H9 (cell line): ENCODE measurements around the gene TOB2. TPM values are rescaled to one million over a fixed set of nuclear protein-coding genes. Genes with fewer than 3 reads are reported as not detected.

Source experiments
- DNase-seq: peaks from one replicate; pipeline ENCODE4 v3.0.0-alpha.2; 2017
- H2AFZ ChIP-seq: one replicate; pipeline ENCODE4 v1.6.1; 2013; ENCODE audit warnings: mild to moderate bottlenecking, low read length, control low read depth, moderate library complexity
- H2AK5ac ChIP-seq: 2 replicates; pipeline ENCODE4 v1.6.1; 2013; ENCODE audit warnings: low read length, control low read depth, mixed read lengths; ENCODE audit not compliant: insufficient read length
- H2BK120ac ChIP-seq: one replicate; pipeline ENCODE4 v1.6.1; 2013; ENCODE audit warnings: low read depth, mild to moderate bottlenecking, low read length, control low read depth, inconsistent platforms; ENCODE audit not compliant: poor library complexity, severe bottlenecking
- H2BK12ac ChIP-seq: 2 replicates; pipeline ENCODE4 v1.6.1; 2013; ENCODE audit warnings: low read length, control low read depth, mixed read lengths, low read depth; ENCODE audit not compliant: insufficient read length
- H2BK15ac ChIP-seq: 2 replicates; pipeline ENCODE4 v1.6.1; 2013; ENCODE audit warnings: low read depth, low read length, control low read depth
- H2BK20ac ChIP-seq: one replicate; pipeline ENCODE4 v1.6.1; 2013; ENCODE audit warnings: low read depth, mild to moderate bottlenecking, low read length, control low read depth, inconsistent platforms; ENCODE audit not compliant: poor library complexity, severe bottlenecking
- H2BK5ac ChIP-seq: 2 replicates; pipeline ENCODE4 v1.6.1; 2013; ENCODE audit warnings: low read length, control low read depth, mixed read lengths; ENCODE audit not compliant: insufficient read length
- H3K14ac ChIP-seq: 2 replicates; pipeline ENCODE4 v1.6.1; 2013; ENCODE audit warnings: low read length, control low read depth; ENCODE audit not compliant: insufficient read depth
- H3K18ac ChIP-seq: 2 replicates; pipeline ENCODE4 v1.6.1; 2013; ENCODE audit warnings: low read depth, mild to moderate bottlenecking, mixed read lengths, low read length, control low read depth; ENCODE audit not compliant: insufficient read length
- H3K23ac ChIP-seq: 2 replicates; pipeline ENCODE4 v1.6.1; 2013; ENCODE audit warnings: low read length, control low read depth, mixed read lengths, low read depth; ENCODE audit not compliant: insufficient read length
- H3K23me2 ChIP-seq: 2 replicates; pipeline ENCODE4 v1.6.1; 2013; ENCODE audit warnings: low read depth, mild to moderate bottlenecking, mixed read lengths, low read length, control low read depth; ENCODE audit not compliant: insufficient read length, poor library complexity, severe bottlenecking
- H3K27ac ChIP-seq: 2 replicates; pipeline ENCODE4 v1.5.1; 2013; ENCODE audit warnings: low read length, control low read depth, mixed read lengths, low read depth; ENCODE audit not compliant: insufficient read length
- H3K27me3 ChIP-seq: 2 replicates; pipeline ENCODE4 v1.6.1; 2013; ENCODE audit warnings: low read length, control low read depth, inconsistent platforms; ENCODE audit not compliant: insufficient read depth
- H3K4ac ChIP-seq: 2 replicates; pipeline ENCODE4 v1.6.1; 2013; ENCODE audit warnings: low read depth, mild to moderate bottlenecking, control low read depth, inconsistent platforms, low read length, moderate library complexity
- H3K4me1 ChIP-seq: 2 replicates; pipeline ENCODE4 v1.6.1; 2013; ENCODE audit warnings: low read length, control low read depth, inconsistent platforms; ENCODE audit not compliant: insufficient read depth
- H3K4me2 ChIP-seq: 2 replicates; pipeline ENCODE4 v1.6.1; 2013; ENCODE audit warnings: low read length, control low read depth, mixed read lengths; ENCODE audit not compliant: insufficient read length, insufficient read depth
- H3K56ac ChIP-seq: 2 replicates; pipeline ENCODE4 v1.6.1; 2013; ENCODE audit warnings: low read depth, mild to moderate bottlenecking, mixed read lengths, low read length, control low read depth; ENCODE audit not compliant: insufficient read length
- H3K79me1 ChIP-seq: 2 replicates; pipeline ENCODE4 v1.6.1; 2013; ENCODE audit warnings: low read depth, mild to moderate bottlenecking, moderate library complexity, low read length, control low read depth, inconsistent platforms; ENCODE audit not compliant: insufficient read depth, poor library complexity, severe bottlenecking
- H3K79me2 ChIP-seq: 2 replicates; pipeline ENCODE4 v1.6.1; 2013; ENCODE audit warnings: low read length, control low read depth, inconsistent platforms; ENCODE audit not compliant: insufficient read depth
- H3K9ac ChIP-seq: 2 replicates; pipeline ENCODE4 v1.6.1; 2013; ENCODE audit warnings: low read length, control low read depth, mixed read lengths; ENCODE audit not compliant: insufficient read length; ENCODE audit errors: extremely low read depth
- H3K9me3 ChIP-seq: one replicate; pipeline ENCODE4 v1.6.1; 2013; ENCODE audit warnings: low read depth, low read length, inconsistent platforms; ENCODE audit not compliant: control insufficient read depth
- H3T11ph ChIP-seq: one replicate; pipeline ENCODE4 v1.6.1; 2013; ENCODE audit warnings: mild to moderate bottlenecking, low read length, control low read depth, inconsistent platforms
- H4K20me1 ChIP-seq: one replicate; pipeline ENCODE4 v1.6.1; 2013; ENCODE audit not compliant: control insufficient read depth, insufficient read length, insufficient read depth
- H4K5ac ChIP-seq: 2 replicates; pipeline ENCODE4 v1.6.1; 2013; ENCODE audit warnings: low read depth, mild to moderate bottlenecking, mixed read lengths, low read length, control low read depth; ENCODE audit not compliant: insufficient read length
- H4K8ac ChIP-seq: replicated peaks from 2 replicates; pipeline ENCODE4 v1.6.1; 2013; ENCODE audit warnings: low read length, control low read depth, mixed read lengths, low read depth; ENCODE audit not compliant: insufficient read length
- H4K91ac ChIP-seq: 2 replicates; pipeline ENCODE4 v1.6.1; 2013; ENCODE audit warnings: low read depth, mild to moderate bottlenecking, moderate library complexity, mixed read lengths, low read length, control low read depth; ENCODE audit not compliant: insufficient read length
- H3K27ac Mint-ChIP-seq, 3 experiments: 2 replicates in 2 of 3; 3 replicates in 1 of 3; pipeline ENCODE4 v1.8.0; 2020 to 2021; ENCODE audit warnings: mixed read lengths in 3 of 3, mild to moderate bottlenecking in 1 of 3, moderate library complexity in 1 of 3
- H3K27me3 Mint-ChIP-seq: 2 replicates; pipeline ENCODE4 v1.8.0; 2021; ENCODE audit warnings: low read depth, mild to moderate bottlenecking, moderate library complexity, mixed read lengths
- H3K36me3 Mint-ChIP-seq, 3 experiments: 2 replicates in 2 of 3; 3 replicates in 1 of 3; pipeline ENCODE4 v1.8.0; 2020 to 2021; ENCODE audit warnings: low read depth in 3 of 3, mixed read lengths in 3 of 3; ENCODE audit not compliant: insufficient read depth in 1 of 3
- H3K4me1 Mint-ChIP-seq, 2 experiments: 2 replicates each; pipeline ENCODE4 v1.8.0; 2020; ENCODE audit warnings: mixed read lengths in 2 of 2
- H3K4me3 Mint-ChIP-seq, 2 experiments: 2 replicates in 1 of 2; 3 replicates in 1 of 2; pipeline ENCODE4 v1.8.0; 2020 to 2021; ENCODE audit warnings: mild to moderate bottlenecking in 2 of 2, mixed read lengths in 2 of 2, moderate library complexity in 1 of 2
- H3K9me3 Mint-ChIP-seq, 2 experiments: 2 replicates in 1 of 2; 3 replicates in 1 of 2; pipeline ENCODE4 v1.8.0; 2020; ENCODE audit warnings: mild to moderate bottlenecking in 2 of 2, mixed read lengths in 2 of 2, moderate library complexity in 1 of 2
- WGBS: extraction: QIAGEN DNeasy Blood & Tissue Kit; methylation state at CpG from one replicate; pipeline ENCODE4 v1.1.7; 2013; ENCODE audit warnings: missing lambda C conversion rate, low lambda C conversion rate, mixed read lengths; ENCODE audit not compliant: insufficient read length; ENCODE audit errors: extremely low coverage; 5-methylcytosine and 5-hydroxymethylcytosine counted together
- total RNA-seq: library from RNA; stranded (reverse); gene quantifications from 2 replicates; pipeline ENCODE4 v1.2.1, GENCODE V29; 2021
- TF ChIP-seq, protein P1 (sequence below): fragments of 200-600 bp; sonication (generic); conservative IDR thresholded peaks from 3 replicates; pipeline ENCODE4 v1.8.0; 2021; ENCODE audit warnings: antibody characterized with exemption, mild to moderate bottlenecking

TOB2 gene
- total RNA-seq, 1 experiment from 2014 or later, result 75.8 TPM

DNA sequence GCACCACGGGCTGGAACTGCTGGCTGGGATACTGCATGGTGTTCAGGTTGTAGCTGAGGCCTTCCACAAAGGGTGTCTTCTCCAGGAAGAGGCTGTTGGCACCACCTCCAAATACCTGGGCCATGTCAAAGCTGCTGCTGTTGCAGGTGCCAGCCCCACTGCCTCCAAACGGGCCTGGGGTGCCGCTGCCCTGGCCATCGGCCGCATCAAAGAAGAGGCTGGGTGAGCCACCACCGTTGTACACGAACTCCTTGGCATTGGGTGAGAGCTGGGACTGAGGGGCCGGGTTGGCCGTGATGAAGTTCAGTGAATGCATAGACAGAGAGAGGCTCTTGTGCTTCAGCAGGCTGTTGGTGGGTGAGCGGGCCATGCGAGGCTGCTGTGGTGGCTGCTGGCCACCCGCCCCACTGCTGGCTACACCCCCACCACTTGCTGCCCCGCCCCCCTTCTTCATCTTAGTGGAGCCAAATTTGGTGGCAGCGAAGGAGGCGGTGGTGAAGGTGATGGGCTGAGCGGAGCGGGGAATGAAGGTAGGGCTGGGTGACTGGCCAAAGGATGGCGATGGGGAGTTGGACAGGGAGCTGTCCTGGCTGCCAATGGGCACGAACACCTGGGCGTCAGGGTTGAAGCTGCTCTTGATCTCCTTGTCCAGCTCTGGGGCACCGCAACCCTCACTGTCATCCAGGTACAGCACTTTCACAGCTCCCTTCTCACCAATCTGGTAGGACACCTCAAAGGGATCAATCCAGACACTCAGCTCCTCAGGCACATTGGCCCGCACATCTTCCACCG lies 10.1 kb downstream of the TOB2 start:
- no peak overlapping the region for H2BK12ac ChIP-seq
- H3K23ac ChIP-seq, result no peak overlapping the region
- H3K9me3 Mint-ChIP-seq, result no peaks in the 10 kb centered on the region
- H3K79me2 ChIP-seq, result no peaks in the 10 kb centered on the region; the same call in 1 of the 2 replicates
- no peaks in the 10 kb centered on the region for H3K4me1 Mint-ChIP-seq
- no peaks in the 10 kb centered on the region for H3K23me2 ChIP-seq
- no peaks in the 10 kb centered on the region for H3K4me1 ChIP-seq
- H3K9ac ChIP-seq, result no peak overlapping the region
- no peak overlapping the region for H3K4me2 ChIP-seq
- no peaks in the 10 kb centered on the region for H4K20me1 ChIP-seq
- H3K36me3 Mint-ChIP-seq, result peaks cover 33 to 81% (median 58%) of the 10 kb centered on the region in 3 experiments; a peak in 6 of 7 replicates
- H2BK20ac ChIP-seq, result no peak overlapping the region
- H4K91ac ChIP-seq, result no peak overlapping the region
- H3K79me1 ChIP-seq, result no peaks in the 10 kb centered on the region
- no peak for DNase-seq
- no peak overlapping the region for H3K56ac ChIP-seq
- H2BK15ac ChIP-seq, result no peak overlapping the region
- H4K5ac ChIP-seq, result no peak overlapping the region
- no peak overlapping the region for H2BK5ac ChIP-seq
- peak overlapping the region in 2 of 3 experiments; percentile 39 to 83; a peak in 4 of 7 replicates for H3K27ac Mint-ChIP-seq
- H3K14ac ChIP-seq, result no peak overlapping the region
- H3K18ac ChIP-seq, result no peak overlapping the region
- no peak overlapping the region for H3K4ac ChIP-seq
- H2AK5ac ChIP-seq, result no peak overlapping the region
- H3T11ph ChIP-seq, result no peak overlapping the region
- H3K27ac ChIP-seq, result no peak overlapping the region
- H3K4me3 Mint-ChIP-seq, result no peak overlapping the region
- no peak overlapping the region for H4K8ac ChIP-seq
- H3K27me3 ChIP-seq, result no peaks in the 10 kb centered on the region
- TF ChIP-seq, protein P1, sequence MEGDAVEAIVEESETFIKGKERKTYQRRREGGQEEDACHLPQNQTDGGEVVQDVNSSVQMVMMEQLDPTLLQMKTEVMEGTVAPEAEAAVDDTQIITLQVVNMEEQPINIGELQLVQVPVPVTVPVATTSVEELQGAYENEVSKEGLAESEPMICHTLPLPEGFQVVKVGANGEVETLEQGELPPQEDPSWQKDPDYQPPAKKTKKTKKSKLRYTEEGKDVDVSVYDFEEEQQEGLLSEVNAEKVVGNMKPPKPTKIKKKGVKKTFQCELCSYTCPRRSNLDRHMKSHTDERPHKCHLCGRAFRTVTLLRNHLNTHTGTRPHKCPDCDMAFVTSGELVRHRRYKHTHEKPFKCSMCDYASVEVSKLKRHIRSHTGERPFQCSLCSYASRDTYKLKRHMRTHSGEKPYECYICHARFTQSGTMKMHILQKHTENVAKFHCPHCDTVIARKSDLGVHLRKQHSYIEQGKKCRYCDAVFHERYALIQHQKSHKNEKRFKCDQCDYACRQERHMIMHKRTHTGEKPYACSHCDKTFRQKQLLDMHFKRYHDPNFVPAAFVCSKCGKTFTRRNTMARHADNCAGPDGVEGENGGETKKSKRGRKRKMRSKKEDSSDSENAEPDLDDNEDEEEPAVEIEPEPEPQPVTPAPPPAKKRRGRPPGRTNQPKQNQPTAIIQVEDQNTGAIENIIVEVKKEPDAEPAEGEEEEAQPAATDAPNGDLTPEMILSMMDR, result no peak
- H3K9me3 ChIP-seq, result no peaks in the 10 kb centered on the region
- WGBS, result no CpG with 5 or more reads among the region's 23 CpGs
- no peaks in the 10 kb centered on the region; the same call in 1 of the 2 replicates for H3K27me3 Mint-ChIP-seq
- no peak overlapping the region for H2BK120ac ChIP-seq
- no peak overlapping the region for H2AFZ ChIP-seq
